ENCODE measurements around the gene ASCC3.
"Not testable (repeated sequence)": the region's sequence is repeated elsewhere in the genome, so short reads cannot be mapped to it uniquely, and the experiment has no call there.

ASCC3 gene

DNA sequence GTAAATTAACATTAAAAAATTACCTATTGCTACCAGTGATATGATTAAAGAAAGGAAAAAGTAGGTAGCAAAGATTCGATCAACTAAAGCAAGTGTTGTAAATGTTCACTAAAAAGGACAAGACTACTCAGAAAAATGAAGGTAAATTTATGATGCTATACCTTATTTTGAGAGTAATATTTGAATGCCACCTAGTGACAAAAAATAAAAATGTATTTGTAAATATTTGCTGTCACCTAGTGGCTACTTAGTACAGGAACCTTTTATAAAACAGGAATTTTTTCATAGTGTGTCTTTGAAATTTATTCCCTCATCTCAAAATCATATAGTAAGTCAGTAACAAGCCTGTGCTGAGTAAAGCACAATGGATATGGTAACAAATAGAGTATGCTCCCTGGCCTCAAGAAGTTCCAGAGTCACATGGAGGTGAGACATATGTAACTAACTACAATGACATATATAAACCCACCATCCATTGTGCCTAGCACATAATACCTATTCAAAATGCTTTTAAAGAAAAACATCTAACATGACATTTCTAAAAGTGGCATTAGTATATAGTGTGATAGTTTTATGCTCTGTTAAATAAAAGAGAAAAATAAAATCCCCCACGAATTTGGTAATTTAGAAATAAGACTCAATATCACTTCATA lies 223.3 kb downstream of the ASCC3 start:
- DNase-seq (ENCODE audit: low spot score): no peak

- DNase-seq (ENCODE audit: low spot score): not testable (repeated sequence)
Observed at GRCh38 chr6:100641147-100641546, 240.0 kb downstream of the ASCC3 start.

GRCh38 chr6:100633096-100633777 lies 247.9 kb downstream of the ASCC3 start:
- no peak for DNase-seq (ENCODE audit: low spot score)

- DNase-seq (ENCODE audit: low spot score): no peak
Observed at GRCh38 chr6:100630536-100630935, 250.6 kb downstream of the ASCC3 start.

GRCh38 chr6:100627911-100628758 lies 253.0 kb downstream of the ASCC3 start:
- no peak for DNase-seq (ENCODE audit: low spot score)

DNA sequence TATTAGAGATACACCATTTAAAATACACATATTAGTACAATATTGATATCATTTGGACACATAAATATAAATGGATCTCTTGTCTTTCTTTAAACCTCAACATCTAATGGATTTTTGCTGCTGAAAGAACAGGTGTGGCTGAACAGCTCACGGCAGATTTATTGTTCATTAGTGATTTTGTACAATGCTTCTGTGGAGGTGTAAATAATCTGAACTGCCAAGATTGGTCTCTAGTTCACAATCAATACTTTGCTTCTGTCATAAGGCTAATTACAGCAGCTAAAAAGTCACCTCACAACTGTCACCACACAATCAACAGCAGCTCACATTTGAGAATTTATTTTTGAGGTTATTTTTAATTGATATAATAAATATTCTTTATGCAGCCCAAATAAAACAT lies 254.4 kb downstream of the ASCC3 start:
- no peak for DNase-seq (ENCODE audit: low spot score)

- DNase-seq (ENCODE audit: low spot score): no peak
Observed at GRCh38 chr6:100622907-100623692, 258.0 kb downstream of the ASCC3 start.

- DNase-seq (ENCODE audit: low spot score): no peak
Observed at GRCh38 chr6:100620085-100620840, 260.9 kb downstream of the ASCC3 start.

GRCh38 chr6:100618351-100618671 lies 262.8 kb downstream of the ASCC3 start:
- DNase-seq (ENCODE audit: low spot score): no peak

DNA sequence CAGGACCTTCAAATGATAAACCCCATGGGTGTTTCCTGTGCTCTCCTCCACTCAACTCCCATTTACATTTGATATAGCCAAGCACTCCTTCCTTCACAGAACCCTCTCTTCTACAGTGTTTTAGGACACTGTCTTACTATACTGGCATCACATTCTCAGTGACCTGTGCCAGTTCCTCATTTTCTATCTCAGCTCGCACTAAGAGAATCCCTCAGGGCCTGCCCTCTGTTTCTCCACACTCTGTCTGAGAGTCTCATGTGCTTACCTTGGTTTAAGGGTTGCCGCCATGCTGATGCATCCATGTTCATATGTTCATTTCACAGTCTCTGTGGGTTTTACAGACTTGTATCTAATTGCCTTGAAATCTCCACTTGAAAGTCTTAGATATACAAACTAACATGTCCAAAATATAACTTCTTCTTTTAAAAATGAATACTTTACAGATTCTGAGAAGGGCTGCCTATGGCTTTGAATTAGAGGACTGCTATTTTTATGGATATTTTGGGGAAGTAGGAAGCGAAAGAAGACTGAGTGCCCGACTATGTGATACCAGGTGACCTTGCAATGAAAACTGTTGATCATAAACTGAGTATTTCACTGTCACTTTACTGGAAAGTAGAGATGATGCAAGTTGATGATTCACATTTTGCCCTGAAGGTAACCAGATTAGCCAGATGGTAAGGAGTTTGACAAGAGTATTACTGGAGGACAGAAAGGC lies 263.3 kb downstream of the ASCC3 start:
- DNase-seq (ENCODE audit: low spot score): no peak

GRCh38 chr6:100614933-100615332 lies 266.2 kb downstream of the ASCC3 start:
- DNase-seq (ENCODE audit: low spot score): no peak

- DNase-seq (ENCODE audit: low spot score): no peak
Observed at GRCh38 chr6:100614386-100614785, 266.7 kb downstream of the ASCC3 start.

DNA sequence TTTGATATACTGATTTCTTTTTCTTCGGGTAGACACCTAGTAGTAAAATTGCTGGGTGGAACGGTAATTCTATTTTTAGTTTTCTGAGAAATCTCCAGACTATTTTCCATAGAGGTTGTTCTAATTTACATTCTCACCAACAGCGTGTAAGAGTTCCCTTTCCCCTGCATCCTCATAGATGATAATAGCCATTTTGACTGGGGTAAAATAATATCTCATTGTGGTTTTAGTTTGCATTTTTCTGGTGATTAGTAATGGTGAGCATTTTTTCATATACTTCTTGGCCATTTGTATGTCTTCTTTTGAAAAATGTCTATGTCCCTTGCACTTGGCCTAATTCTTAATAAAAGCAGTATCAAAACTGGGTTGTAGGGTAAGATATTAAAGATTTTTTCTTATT lies 267.5 kb downstream of the ASCC3 start:
- no peak for DNase-seq (ENCODE audit: low spot score)

DNA sequence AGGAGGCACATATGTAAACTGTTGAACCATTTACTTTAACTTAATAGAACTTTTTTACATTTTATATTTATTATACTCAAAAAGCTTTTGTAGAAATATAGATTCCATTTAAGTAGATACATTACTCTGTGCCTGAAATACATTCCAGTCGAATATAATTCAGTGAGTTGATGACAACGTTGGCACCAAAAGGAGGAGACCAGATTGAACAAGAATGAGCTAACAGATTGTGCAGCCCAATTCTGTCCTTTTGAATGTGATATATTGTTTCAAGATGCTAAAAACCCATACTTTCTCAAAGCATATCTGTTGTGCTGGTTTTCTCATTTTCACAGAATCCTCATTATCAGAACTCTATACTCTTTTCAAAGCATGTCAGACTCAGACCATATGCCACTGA lies 269.0 kb downstream of the ASCC3 start:
- no peak for DNase-seq (ENCODE audit: low spot score)

GRCh38 chr6:100599088-100599770 lies 281.9 kb downstream of the ASCC3 start:
- no peak for DNase-seq (ENCODE audit: low spot score)

DNA sequence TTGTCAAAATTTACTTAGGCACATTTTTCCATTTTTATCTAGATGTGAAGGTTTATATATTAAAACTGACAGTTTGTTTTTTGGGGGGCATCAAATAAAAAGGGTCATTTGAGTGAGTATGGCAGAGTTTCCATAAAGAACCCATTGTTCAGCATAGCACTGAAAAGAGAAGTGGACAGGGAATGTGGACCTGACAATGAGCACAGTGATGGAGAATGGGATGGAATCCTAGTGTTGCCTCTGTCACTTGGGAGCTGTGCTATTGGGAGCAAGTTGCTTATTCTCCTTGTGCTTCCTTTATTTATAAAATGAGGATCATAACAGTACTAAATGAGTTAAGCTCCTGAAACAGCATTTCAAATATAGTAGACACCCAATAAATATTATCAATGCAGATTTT lies 285.7 kb downstream of the ASCC3 start:
- no peak for DNase-seq (ENCODE audit: low spot score)

- no peak for DNase-seq (ENCODE audit: low spot score)
Observed at GRCh38 chr6:100593522-100593921, 287.6 kb downstream of the ASCC3 start.

DNA sequence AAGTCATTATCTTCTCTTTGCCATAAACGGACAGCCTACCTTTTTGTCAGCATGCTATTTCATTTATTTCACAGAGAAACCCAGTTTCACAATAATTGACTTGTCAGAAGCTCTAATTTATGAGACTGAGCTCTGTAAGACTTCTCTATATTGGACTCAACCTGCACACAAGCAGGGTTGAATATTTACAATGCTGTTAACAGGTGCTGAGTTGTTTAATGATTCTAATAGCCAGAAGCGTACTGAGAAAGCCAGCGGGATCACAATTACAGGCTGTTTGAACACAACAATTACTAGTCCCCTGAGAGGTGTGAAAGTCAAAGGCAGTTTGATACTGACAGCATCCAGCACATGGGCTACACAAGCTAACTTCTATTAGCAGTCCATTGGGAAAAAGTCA lies 288.2 kb downstream of the ASCC3 start:
- DNase-seq (ENCODE audit: low spot score): no peak

GRCh38 chr6:100577425-100577824 lies 303.7 kb downstream of the ASCC3 start:
- no peak for DNase-seq (ENCODE audit: low spot score)

GRCh38 chr6:100575921-100576320 lies 305.2 kb downstream of the ASCC3 start:
- DNase-seq (ENCODE audit: low spot score): no peak
